Sigmoid colon (tissue), 3 donors: ENCODE data around the gene USP28.

Source experiments
- CTCF ChIP-seq, 4 experiments: fragments of 450-650 bp in 3 of 4; fragments of 200-600 bp in 1 of 4; IDR thresholded peaks; one replicate each; pipeline ENCODE4 v1.5.1; 2016 to 2019; ENCODE audit warnings: antibody characterized with exemption in 4 of 4, mild to moderate bottlenecking in 3 of 4, moderate library complexity in 2 of 4
- POLR2A ChIP-seq, 2 donors: fragments of 450-650 bp; IDR thresholded peaks; one replicate each; pipeline ENCODE4 v1.6.1; 2016; ENCODE audit warnings: antibody characterized with exemption in 2 of 2, mild to moderate bottlenecking in 2 of 2, moderate library complexity in 2 of 2

DNA sequence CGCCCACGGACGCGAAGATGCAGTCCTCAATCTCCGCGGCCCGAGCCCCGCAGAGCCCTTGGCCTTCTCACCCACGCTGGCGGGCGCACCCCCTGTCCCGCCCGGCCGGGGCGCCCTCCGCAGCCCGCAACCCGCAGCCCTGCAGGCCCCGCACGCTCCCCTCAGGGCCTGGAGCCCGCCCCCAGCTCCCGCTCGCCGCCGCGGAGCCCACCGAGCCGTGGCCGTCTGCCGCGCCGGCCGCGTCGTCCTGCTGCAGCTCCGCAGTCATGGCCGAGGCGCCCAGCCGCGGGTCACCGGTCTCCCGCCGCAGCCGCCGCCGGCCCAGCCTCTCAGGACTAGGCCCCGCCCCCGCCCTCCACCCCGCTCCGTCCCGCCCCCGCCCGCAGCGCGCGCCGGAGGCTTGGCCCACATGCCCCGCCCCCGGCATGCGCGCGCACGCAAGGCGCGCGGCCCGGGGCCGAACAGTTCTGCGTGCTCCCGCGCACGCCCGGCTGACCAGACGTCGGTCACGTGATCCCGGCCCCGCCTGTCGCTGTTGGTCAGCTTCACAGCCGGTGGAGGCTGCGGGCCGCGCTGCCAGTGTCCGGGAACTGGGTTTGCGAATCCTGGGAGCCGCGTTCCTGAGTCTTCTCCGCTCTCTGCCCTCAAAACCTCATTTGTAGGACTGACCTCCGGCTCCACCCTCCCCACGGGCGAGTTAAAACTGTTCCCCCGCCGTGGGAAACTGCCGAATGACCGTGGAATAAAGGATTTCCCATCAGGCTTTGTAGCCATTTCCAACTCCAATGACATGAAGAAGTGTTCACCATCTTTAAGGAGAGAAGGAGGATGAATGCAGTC, at the start of gene USP28:
- TF ChIP-seq CTCF (IDR thresholded peaks at IDR 0.05) (no peak), POLR2A (IDR thresholded peaks at IDR 0.05) (peak; percentile 66 to 78)
